ENCODE data around the gene CEBPG.

Gene CEBPG

DNA sequence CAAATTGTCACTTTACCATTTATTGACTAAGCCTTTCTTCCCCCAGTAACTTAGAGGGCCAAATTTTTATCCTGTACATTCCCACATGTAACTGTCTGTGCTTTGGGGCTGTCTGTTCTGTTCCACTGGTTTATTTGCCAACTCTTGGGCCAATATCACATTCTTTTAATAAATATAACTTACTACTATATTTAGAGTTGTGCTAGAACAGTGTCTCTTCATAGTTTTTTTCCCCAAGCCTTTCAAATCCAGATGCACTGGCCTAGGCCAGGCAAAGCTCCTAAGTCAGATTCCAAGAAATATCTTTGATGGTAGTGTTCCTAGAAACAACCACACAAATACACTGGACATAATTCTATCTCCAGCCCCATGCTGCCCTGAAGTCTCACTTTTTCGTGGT is 16.0 kb upstream of the CEBPG start:
- TF ChIP-seq MYC (IDR thresholded peaks at IDR 0.05; ENCODE audit: low read depth, low read length) (no peak), POLR2A (IDR thresholded peaks at IDR 0.05; ENCODE audit: extremely low read depth, insufficient read length) (no peak)
- TF ChIP-seq, protein P1, sequence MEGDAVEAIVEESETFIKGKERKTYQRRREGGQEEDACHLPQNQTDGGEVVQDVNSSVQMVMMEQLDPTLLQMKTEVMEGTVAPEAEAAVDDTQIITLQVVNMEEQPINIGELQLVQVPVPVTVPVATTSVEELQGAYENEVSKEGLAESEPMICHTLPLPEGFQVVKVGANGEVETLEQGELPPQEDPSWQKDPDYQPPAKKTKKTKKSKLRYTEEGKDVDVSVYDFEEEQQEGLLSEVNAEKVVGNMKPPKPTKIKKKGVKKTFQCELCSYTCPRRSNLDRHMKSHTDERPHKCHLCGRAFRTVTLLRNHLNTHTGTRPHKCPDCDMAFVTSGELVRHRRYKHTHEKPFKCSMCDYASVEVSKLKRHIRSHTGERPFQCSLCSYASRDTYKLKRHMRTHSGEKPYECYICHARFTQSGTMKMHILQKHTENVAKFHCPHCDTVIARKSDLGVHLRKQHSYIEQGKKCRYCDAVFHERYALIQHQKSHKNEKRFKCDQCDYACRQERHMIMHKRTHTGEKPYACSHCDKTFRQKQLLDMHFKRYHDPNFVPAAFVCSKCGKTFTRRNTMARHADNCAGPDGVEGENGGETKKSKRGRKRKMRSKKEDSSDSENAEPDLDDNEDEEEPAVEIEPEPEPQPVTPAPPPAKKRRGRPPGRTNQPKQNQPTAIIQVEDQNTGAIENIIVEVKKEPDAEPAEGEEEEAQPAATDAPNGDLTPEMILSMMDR (IDR thresholded peaks at IDR 0.05; ENCODE audit: low read depth, low read length), result no peak
- TF ChIP-seq, protein P2, sequence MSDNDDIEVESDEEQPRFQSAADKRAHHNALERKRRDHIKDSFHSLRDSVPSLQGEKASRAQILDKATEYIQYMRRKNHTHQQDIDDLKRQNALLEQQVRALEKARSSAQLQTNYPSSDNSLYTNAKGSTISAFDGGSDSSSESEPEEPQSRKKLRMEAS (IDR thresholded peaks at IDR 0.05; ENCODE audit: low read depth, low read length), result no peak
- H3K4me3 ChIP-seq (ENCODE audit: low read depth, low read length), result no peak overlapping the region
- DNase-seq (ENCODE audit: low read depth), result no peak

DNA sequence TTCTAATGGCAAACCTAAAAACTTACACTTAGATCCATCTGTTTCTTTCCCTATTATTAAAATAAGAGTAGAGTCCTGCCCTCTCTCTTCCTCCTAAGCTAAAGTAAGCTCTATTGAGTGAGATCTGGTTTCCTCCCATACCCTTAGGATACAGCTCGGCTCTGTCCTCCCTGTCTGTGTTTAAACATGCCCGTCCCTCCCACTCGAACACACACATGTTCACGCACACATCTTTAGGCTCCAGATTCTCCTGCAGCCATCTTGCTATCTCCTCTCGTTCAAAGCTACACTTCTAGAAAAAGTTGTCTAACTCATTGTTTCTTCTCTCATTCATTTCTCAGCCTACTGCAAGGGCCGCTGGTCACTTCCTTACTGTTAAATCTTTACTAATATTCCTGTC is 15.1 kb upstream of the CEBPG start:
- TF ChIP-seq, protein P1 (IDR thresholded peaks at IDR 0.05; ENCODE audit: low read depth, low read length), result no peak
- TF ChIP-seq, protein P2 (IDR thresholded peaks at IDR 0.05; ENCODE audit: low read depth, low read length), result no peak
- no peak for TF ChIP-seq MYC (IDR thresholded peaks at IDR 0.05; ENCODE audit: low read depth, low read length)
- TF ChIP-seq POLR2A (IDR thresholded peaks at IDR 0.05; ENCODE audit: extremely low read depth, insufficient read length), result no peak
- DNase-seq (ENCODE audit: low read depth), result no peak
- H3K4me3 ChIP-seq (ENCODE audit: low read depth, low read length), result no peak overlapping the region

DNA sequence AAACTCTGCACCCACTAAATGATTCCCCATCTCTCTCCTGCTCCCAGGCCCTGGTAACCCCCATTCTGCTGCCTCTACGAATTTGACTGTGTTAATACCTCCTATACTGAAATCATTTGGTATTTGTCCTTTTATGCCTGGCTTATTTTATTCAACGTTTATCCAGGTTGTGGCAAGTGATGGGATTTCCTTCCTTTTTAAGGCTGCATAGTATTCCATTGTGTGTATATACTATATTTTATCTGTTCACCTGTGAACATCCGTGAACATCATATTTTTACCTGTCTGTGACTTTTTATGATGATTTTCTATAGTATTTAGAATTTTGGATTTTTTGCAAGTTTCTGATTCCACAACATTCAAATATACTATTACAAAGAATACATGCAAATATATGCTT is 13.9 kb upstream of the CEBPG start:
- no peak for DNase-seq (ENCODE audit: low read depth)
- H3K4me3 ChIP-seq (ENCODE audit: low read depth, low read length), result no peak overlapping the region
- TF ChIP-seq, protein P2 (IDR thresholded peaks at IDR 0.05; ENCODE audit: low read depth, low read length), result no peak
- TF ChIP-seq, protein P1 (IDR thresholded peaks at IDR 0.05; ENCODE audit: low read depth, low read length), result no peak
- TF ChIP-seq POLR2A (IDR thresholded peaks at IDR 0.05; ENCODE audit: extremely low read depth, insufficient read length) (no peak), MYC (IDR thresholded peaks at IDR 0.05; ENCODE audit: low read depth, low read length) (no peak)

DNA sequence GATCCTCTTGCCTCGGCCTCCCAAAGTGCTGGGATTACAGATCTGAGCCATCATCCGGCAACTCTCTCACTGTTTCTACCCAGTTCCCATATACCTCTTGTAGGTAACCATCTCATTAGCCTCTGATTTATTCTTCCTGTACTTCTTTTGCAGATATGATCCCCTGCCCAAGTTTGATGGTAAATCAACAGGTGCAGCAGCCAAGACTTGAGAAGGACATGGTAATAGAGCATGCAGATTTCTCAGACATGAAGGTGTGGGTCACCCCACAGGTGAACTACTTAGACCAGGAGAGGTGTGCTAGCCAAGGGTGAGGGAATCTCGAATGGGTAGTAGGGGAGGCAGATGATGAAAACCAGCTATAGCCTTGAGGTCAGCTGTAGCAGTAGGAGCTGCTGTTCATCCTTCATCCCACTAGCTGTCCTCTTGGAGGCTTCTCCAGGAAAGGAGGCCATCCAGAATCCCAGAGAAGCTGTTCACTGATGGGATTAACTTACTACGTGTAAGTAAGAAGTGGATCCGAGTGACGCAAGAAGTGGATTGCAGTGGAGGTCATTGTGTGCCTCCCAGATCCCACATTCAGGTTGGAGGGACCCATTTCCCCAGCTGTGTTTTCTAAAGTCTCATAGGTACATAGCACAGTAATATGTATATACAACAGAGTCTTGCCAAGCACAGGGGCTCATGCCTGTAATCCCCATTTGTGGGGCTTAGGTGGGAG is 10.8 kb upstream of the CEBPG start:
- DNase-seq (ENCODE audit: low read depth), result no peak

DNA sequence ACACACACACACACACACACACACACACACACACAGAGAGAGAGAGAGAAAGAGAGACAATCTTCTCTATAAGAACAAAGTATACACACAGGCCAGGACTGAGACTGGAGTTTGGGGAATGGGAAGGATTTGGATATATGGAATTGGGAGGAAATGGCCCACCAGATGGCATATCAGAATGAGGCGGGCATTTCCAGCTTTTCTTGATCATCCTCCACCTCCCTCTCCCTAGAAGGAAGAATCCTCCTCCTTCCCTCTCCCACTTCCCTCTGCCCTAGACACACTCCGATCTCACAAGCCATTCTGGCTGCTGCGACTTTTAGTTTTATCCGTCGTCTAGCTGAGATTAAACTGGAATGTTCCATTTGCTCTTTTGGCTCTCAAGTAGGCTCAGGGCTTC is 10.0 kb upstream of the CEBPG start:
- DNase-seq (ENCODE audit: low read depth), result no peak
- TF ChIP-seq, protein P2 (IDR thresholded peaks at IDR 0.05; ENCODE audit: low read depth, low read length), result no peak
- TF ChIP-seq POLR2A (IDR thresholded peaks at IDR 0.05; ENCODE audit: extremely low read depth, insufficient read length) (no peak), MYC (IDR thresholded peaks at IDR 0.05; ENCODE audit: low read depth, low read length) (no peak)
- TF ChIP-seq, protein P1 (IDR thresholded peaks at IDR 0.05; ENCODE audit: low read depth, low read length), result no peak
- H3K4me3 ChIP-seq (ENCODE audit: low read depth, low read length), result no peak overlapping the region

More for the DNA sequence above, 10.8 kb upstream of the CEBPG start:
- TF ChIP-seq, protein P1 (IDR thresholded peaks at IDR 0.05; ENCODE audit: low read depth, low read length), result no peak
- TF ChIP-seq POLR2A (IDR thresholded peaks at IDR 0.05; ENCODE audit: extremely low read depth, insufficient read length), result no peak
- TF ChIP-seq MYC (IDR thresholded peaks at IDR 0.05; ENCODE audit: low read depth, low read length), result no peak
- TF ChIP-seq, protein P2 (IDR thresholded peaks at IDR 0.05; ENCODE audit: low read depth, low read length), result no peak
- no peak overlapping the region for H3K4me3 ChIP-seq (ENCODE audit: low read depth, low read length)
